Measurements from ENCODE around the gene MAD1L1. TPM values are rescaled to one million over a fixed set of nuclear protein-coding genes. Genes with fewer than 3 reads are reported as not detected.
A peak's percentile ranks its signal among the peaks of the same experiment; 100 is the strongest.

MAD1L1 gene
- total RNA-seq, result 10 to 100 TPM; 15.1 to 37.4 (median 20.5) TPM
- long read RNA-seq, partial matches to known transcripts, result 0 of 12 reads
- long read RNA-seq, other reads (novel, unspliced or antisense), result 8 of 12 reads

DNA sequence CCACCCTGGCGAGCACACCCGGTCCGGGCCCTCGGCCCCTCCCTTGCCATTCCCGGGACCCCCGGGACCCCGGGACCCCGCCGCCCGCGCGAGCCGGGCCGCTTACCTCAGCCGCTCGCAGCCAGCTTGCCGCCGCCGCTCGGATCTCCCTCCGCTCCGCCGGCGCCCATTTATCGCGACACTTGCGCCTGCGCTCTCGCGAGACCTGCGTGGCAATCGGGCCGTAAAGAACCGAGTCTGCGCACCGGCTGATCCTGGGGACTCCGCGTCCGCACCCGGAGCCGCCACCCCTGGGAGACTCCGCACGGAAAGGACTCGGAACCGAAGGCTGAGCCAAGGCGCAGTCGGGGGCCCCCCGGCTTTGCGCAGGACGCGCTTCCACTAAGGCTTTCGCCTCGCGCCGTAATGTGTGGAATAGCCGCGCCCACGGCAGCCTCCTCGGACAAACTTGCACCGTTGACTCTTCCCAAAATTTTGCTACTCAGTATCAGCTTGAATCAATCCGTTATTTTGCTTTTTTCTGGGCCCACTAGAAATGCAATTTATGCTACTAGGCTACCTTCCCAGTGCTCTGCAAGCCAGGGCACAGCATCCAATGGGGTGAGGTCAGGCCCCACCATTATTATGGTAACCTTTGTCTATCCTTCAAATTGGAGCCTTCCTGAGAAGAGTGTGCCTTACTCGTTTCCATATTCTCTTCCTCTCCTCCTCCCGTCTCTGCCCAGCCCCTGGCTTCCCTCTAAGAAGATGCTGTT lies at the start of gene MAD1L1:
MAD1L1 (minus strand) TSS at position 180 of the 755 bp plus-strand sequence. CDS start 2,812 bp downstream, outside the sequence.
- H3K27me3 ChIP-seq, result no peaks in the 10 kb centered on the region
- peak within 1 kb of the TSS; percentile 98 to 99 (median 99) for H3K4me3 ChIP-seq
- under 1% methylated on average over 12 of the region's 63 CpGs for WGBS (ENCODE audit: insufficient coverage, low coverage, low lambda C conversion rate, missing lambda C conversion rate)
- peaks cover 0 to 16% (median 0%) of the 10 kb centered on the region in 4 donors for H3K4me1 ChIP-seq
- intact Hi-C loops (cut with DNase I), result no loop called here
- ATAC-seq (peak; percentile 89 to 95 (median 95)), DNase-seq (peak; percentile 91 to 92 (median 92))
- H3K9me3 ChIP-seq, result no peaks in the 10 kb centered on the region
- peak within 1 kb of the TSS; percentile 49 to 66 (median 51) for H3K27ac ChIP-seq
- no peak for TF ChIP-seq CTCF (IDR thresholded peaks at IDR 0.05)
- peak; percentile 23 for TF ChIP-seq POLR2A (IDR thresholded peaks at IDR 0.05)
- peaks cover 0 to 31% (median 2%) of the 10 kb centered on the region in 4 donors for H3K36me3 ChIP-seq

DNA sequence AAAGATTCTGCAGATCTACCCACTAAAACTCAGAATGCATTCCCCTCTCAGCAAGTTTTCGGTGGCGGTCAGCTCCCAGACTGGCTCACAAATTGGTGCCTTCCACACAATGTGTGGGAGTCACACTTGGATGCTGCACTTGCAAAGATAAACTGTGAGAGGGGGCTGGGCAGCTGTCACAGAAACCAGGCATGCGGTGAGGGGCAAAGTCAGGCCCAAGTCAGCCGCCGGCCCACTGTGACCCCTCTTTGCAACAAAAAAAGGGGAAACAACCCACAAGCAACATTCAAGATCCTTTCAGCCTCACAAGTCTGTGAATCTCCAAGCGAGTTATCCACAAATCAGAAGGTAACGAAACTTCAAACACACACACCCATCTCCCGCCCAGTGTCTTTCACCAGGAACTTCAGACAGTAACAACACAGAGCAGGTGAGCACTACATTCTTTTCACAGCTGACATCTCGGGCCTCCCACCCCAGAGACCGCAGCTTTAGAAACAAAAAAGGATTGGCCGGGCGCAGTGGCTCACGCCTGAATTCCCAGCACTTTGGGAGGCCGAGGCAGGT lies 49.5 kb upstream of the MAD1L1 start:
- H3K36me3 ChIP-seq, result no peaks in the 10 kb centered on the region
- H3K4me3 ChIP-seq, result no peak overlapping the region
- no peaks in the 10 kb centered on the region for H3K27me3 ChIP-seq
- no peak for DNase-seq
- peaks cover 0 to 10% (median 3%) of the 10 kb centered on the region in 4 donors for H3K4me1 ChIP-seq
- no peak overlapping the region for H3K27ac ChIP-seq
- intact Hi-C loops (cut with DNase I), result no loop called here
- no peaks in the 10 kb centered on the region for H3K9me3 ChIP-seq
- 85% methylated on average over 7 of the region's 14 CpGs for WGBS (ENCODE audit: insufficient coverage, low coverage, low lambda C conversion rate, missing lambda C conversion rate)
- no peak for ATAC-seq
- TF ChIP-seq POLR2A (IDR thresholded peaks at IDR 0.05), result no peak
- no peak for TF ChIP-seq CTCF (IDR thresholded peaks at IDR 0.05)

DNA sequence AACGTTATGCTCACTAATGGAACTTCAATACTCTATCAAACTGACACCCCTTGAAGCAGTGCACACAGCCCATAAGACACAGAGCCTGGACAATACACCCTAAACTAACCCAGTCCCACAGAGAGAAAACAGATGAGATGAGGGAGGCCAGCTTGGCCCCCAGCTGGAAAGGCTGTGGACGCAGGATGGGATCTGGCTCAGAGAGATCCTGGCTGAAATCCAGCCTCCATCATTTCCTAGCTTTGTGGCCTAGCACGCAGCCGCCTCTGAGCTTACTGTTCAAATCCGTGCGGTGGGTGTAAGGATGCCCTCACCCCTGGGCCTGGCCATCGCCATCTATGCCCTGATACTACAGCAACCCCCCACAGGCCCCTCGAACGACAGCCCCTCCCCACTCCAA lies 48.8 kb upstream of the MAD1L1 start:
- Histone ChIP-seq H3K27me3 (no peaks in the 10 kb centered on the region), H3K4me3 (no peak overlapping the region), H3K27ac (no peak overlapping the region), H3K9me3 (no peaks in the 10 kb centered on the region), H3K36me3 (no peaks in the 10 kb centered on the region), H3K4me1 (peaks cover 0 to 10% (median 3%) of the 10 kb centered on the region in 4 donors)
- WGBS (ENCODE audit: insufficient coverage, low coverage, low lambda C conversion rate, missing lambda C conversion rate), result 50% methylated on average over 1 of the region's 9 CpGs
- ATAC-seq (peak; percentile 36 to 68 (median 50)), DNase-seq (no peak)
- intact Hi-C loops (cut with DNase I), result no loop called here
- TF ChIP-seq CTCF (IDR thresholded peaks at IDR 0.05) (no peak), POLR2A (IDR thresholded peaks at IDR 0.05) (no peak)

DNA sequence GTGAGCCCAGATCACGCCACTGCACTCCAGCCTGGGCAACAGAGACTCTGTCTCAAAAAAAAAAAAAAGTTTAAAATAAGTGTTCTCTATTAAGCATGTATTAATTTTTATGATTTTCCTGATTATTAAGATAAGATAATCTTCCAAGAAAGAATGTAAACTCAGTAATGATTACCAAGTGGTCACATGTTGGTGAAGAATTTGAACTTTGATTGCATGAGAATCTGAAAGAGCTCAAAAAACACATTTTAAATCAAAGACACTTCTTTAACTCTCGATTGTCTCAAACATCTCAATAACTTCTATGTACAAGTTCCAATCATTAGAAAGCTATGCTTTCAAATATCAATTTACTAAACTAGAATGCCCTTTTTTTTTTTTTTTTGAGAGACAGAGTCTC lies 47.7 kb upstream of the MAD1L1 start:
- intact Hi-C loops (cut with DNase I), result no loop called here
- 47% methylated on average over 2 of the region's 2 CpGs for WGBS (ENCODE audit: insufficient coverage, low coverage, low lambda C conversion rate, missing lambda C conversion rate)
- no peak for TF ChIP-seq POLR2A (IDR thresholded peaks at IDR 0.05)
- no peak for TF ChIP-seq CTCF (IDR thresholded peaks at IDR 0.05)
- Histone ChIP-seq H3K4me1 (peaks cover 0 to 10% (median 3%) of the 10 kb centered on the region in 4 donors), H3K36me3 (no peaks in the 10 kb centered on the region), H3K27ac (no peak overlapping the region), H3K9me3 (no peaks in the 10 kb centered on the region), H3K27me3 (no peaks in the 10 kb centered on the region), H3K4me3 (no peak overlapping the region)
- DNase-seq (no peak), ATAC-seq (peak in 1 of 4 donors; percentile 17)
